GM12892 (cell line): ENCODE results near the gene MORC2.

ENCODE experiments used
- POLR2A ChIP-seq: IDR thresholded peaks from 2 replicates; pipeline ENCODE4 v1.6.1; 2011; ENCODE audit warnings: low read depth, low read length, control low read depth
- POLR2AphosphoS5 ChIP-seq: IDR thresholded peaks from 2 replicates; pipeline ENCODE4 v1.6.1; 2011; ENCODE audit warnings: low read depth, low read length, control low read depth

DNA sequence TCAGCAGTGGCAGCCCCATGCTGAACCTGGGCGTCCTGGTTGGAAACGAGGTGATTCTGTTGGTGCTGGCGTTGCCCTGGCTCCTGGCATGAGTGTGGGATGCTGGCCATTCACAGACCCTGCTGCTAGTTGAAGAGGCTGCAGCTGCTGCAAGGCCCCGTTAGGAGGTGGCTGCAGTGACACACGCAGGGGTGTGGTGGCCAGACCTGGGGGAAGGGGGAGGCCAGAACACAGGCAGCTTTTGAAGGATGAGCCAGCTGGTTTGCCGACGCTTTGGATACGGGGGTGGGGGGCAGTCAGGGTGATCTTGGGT lies 77.2 kb downstream of the MORC2 start:
- TF ChIP-seq POLR2A (no peak), POLR2AphosphoS5 (no peak)
